Measurements from ENCODE around the gene COL4A3. TPM values are rescaled to one million over a fixed set of nuclear protein-coding genes. Genes with fewer than 3 reads are reported as not detected.

Gene COL4A3
- total and polyA plus RNA-seq, 9 of the 15 experiments (the other 6 are each of a cell fraction or from before 2014, with no cell fraction given) = not detected

DNA sequence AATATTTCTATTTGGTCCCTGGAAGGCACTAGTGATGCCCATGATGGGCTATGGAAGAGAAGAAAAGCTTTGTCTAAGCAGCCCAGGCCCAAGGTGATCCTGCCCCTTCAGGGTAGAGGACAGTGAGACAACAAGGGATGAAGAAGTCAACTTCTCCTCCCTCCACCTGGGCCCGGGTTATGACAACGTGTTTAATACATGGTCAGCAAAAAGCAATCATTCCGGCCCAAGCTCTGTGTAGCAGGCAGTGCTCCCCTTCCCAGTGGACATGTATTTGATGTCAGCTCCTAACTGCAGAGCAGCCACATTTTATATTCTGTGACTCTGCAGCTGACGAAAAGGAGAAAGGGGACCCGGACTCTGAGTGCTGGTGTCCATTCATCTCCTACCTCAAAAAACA is 93.4 kb downstream of the COL4A3 start:
- FAIRE-seq (no peak), ATAC-seq (no peak), DNase-seq (ENCODE audit: extremely low read depth in 1 of 4, low spot score in 3 of 4) (no peak)
- Histone ChIP-seq H3K9me1 (ENCODE audit: control insufficient read depth, insufficient read depth, low read length) (no peaks in the 10 kb centered on the region), H3K27me3 (ENCODE audit: control insufficient read depth in 2 of 2, insufficient read depth in 2 of 2, low read length in 2 of 2) (no peaks in the 10 kb centered on the region), H3K4me2 (ENCODE audit: insufficient read depth, low read length) (no peak overlapping the region), H3K4me3 (no peak overlapping the region), H3K79me2 (ENCODE audit: control insufficient read depth, insufficient read depth, low read length) (no peaks in the 10 kb centered on the region), H3K27ac (ENCODE audit: extremely low read depth, low read depth, low read length) (no peak overlapping the region), H3K36me3 (ENCODE audit: control insufficient read depth, insufficient read depth, low read length) (no peaks in the 10 kb centered on the region), H3K9me3 (replicated peaks; ENCODE audit: control insufficient read depth, insufficient read depth, low read depth, low read length) (no peaks in the 10 kb centered on the region), H3K4me1 (replicated peaks in 1 of 2; ENCODE audit: control insufficient read depth in 2 of 2, insufficient read depth in 2 of 2, low read length in 2 of 2) (no peaks in the 10 kb centered on the region), H3K9ac (ENCODE audit: insufficient read depth in 1 of 2, low read depth in 2 of 2, low read length in 2 of 2) (no peak overlapping the region), H4K20me1 (replicated peaks; ENCODE audit: control insufficient read depth, insufficient read depth, low read length) (no peaks in the 10 kb centered on the region), H2AFZ (ENCODE audit: low read depth, low read length) (no peak overlapping the region)
- TF ChIP-seq KAT2B (IDR thresholded peaks at IDR 0.05; ENCODE audit: low read depth, low read length) (no peak), ZNF408 (CRISPR knock-in tag; IDR thresholded peaks at IDR 0.05; ENCODE audit: low read depth) (no peak), RAD21 (CRISPR knock-in tag; conservative IDR thresholded peaks at IDR 0.05 in 1 of 2, IDR thresholded peaks at IDR 0.05 in 1 of 2) (no peak), ZNF316 (IDR thresholded peaks at IDR 0.05) (0 out of 2 replicates have a peak, but pooled peaks have one; percentile 13), PRMT5 (CRISPR knock-in tag; IDR thresholded peaks at IDR 0.05) (no peak)
- TF ChIP-seq, protein P1, sequence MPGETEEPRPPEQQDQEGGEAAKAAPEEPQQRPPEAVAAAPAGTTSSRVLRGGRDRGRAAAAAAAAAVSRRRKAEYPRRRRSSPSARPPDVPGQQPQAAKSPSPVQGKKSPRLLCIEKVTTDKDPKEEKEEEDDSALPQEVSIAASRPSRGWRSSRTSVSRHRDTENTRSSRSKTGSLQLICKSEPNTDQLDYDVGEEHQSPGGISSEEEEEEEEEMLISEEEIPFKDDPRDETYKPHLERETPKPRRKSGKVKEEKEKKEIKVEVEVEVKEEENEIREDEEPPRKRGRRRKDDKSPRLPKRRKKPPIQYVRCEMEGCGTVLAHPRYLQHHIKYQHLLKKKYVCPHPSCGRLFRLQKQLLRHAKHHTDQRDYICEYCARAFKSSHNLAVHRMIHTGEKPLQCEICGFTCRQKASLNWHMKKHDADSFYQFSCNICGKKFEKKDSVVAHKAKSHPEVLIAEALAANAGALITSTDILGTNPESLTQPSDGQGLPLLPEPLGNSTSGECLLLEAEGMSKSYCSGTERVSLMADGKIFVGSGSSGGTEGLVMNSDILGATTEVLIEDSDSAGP (CRISPR knock-in tag; IDR thresholded peaks at IDR 0.05) = no peak
- no TSS peak for BruUV-seq (replicated peaks)
- in situ Hi-C loops (cut with MboI) (no loop called here), intact Hi-C loops (cut with micrococcal nuclease) (no loop called here)
- ChIA-PET CTCF (ENCODE audit: low intra/inter-chr PET ratio) (no interaction called here), POLR2A (interaction anchor here (0.6 kb wide), 1 partner anchor 510 kb away, joined by 3 read pairs; no protein-coding TSS in a partner anchor)
- WGBS (ENCODE audit: insufficient coverage, low coverage, missing lambda C conversion rate) = 4% methylated on average over 4 of the region's 5 CpGs

Measured in K562 (cell line).